SK-N-SH (cell line): ENCODE measurements around the gene PRKACB. TPM values are rescaled to one million over a fixed set of nuclear protein-coding genes. Genes with fewer than 3 reads are reported as not detected.

Source experiments
- CTCF ChIA-PET: fragments of 300-600, 350-600 bp; formaldehyde crosslinking; extraction: SDS; loops from one replicate; lab custom pipeline; 2021; lab: Yijun Ruan, JAX
- POLR2A ChIA-PET: fragments of 350-600 bp; sonication (Branson Sonifier 250); formaldehyde crosslinking; extraction: SDS; loops from one replicate; lab custom pipeline; 2020; ENCODE audit warnings: antibody characterized with exemption, inconsistent platforms; lab: Yijun Ruan, JAX
- DNase-seq: peaks from one replicate; pipeline ENCODE4 v3.0.0; 2012
- H2AFZ ChIP-seq: fragments of 200-600 bp; sonication (generic); 2 replicates; pipeline ENCODE4 v1.8.1; 2016; ENCODE audit warnings: antibody characterized with exemption, mild to moderate bottlenecking, low read depth
- H3F3A ChIP-seq: fragments of 200-600 bp; sonication (generic); replicated peaks from 2 replicates; pipeline ENCODE3; 2016; ENCODE audit warnings: antibody characterized with exemption, mild to moderate bottlenecking; ENCODE audit not compliant: insufficient read depth
- H3K27ac ChIP-seq, 2 experiments: fragments of 200-500 bp in 1 of 2; fragments of 200-600 bp in 1 of 2; sonication (Bioruptor generic) in 1 of 2; sonication (generic), shearing (Covaris generic) in 1 of 2; 2 replicates each; pipeline versions ENCODE4 v1.5.1 to v1.6.1; 2014 to 2016; ENCODE audit warnings: low read depth in 2 of 2, inconsistent platforms in 1 of 2, low read length in 1 of 2, mild to moderate bottlenecking in 1 of 2, mixed read lengths in 1 of 2
- H3K27me3 ChIP-seq: fragments of 200-600 bp; sonication (generic), shearing (Covaris generic); 2 replicates; pipeline ENCODE4 v1.6.1; 2016; ENCODE audit warnings: mixed run types; ENCODE audit not compliant: insufficient read depth
- H3K36me3 ChIP-seq, 2 experiments: fragments of 200-500 bp in 1 of 2; fragments of 200-600 bp in 1 of 2; sonication (Bioruptor generic) in 1 of 2; sonication (generic) in 1 of 2; replicated peaks in 1 of 2; 2 replicates each; pipeline versions ENCODE3 to v1.5.1; 2014 to 2016; ENCODE audit warnings: low read length in 1 of 2, mild to moderate bottlenecking in 1 of 2; ENCODE audit not compliant: insufficient read depth in 2 of 2, control insufficient read depth in 1 of 2
- H3K4me1 ChIP-seq, 2 experiments: fragments of 200-500 bp in 1 of 2; fragments of 200-600 bp in 1 of 2; sonication (Bioruptor generic) in 1 of 2; sonication (generic), shearing (Covaris generic) in 1 of 2; 2 replicates each; pipeline versions ENCODE4 v1.5.1 to v1.6.1; 2014 to 2016; ENCODE audit warnings: low read depth in 1 of 2, low read length in 1 of 2, mixed run types in 1 of 2; ENCODE audit not compliant: insufficient read depth in 2 of 2, control insufficient read depth in 1 of 2
- H3K4me2 ChIP-seq: fragments of 200-600 bp; sonication (generic), shearing (Covaris generic); 2 replicates; pipeline ENCODE4 v1.6.1; 2017; ENCODE audit warnings: mixed run types
- H3K4me3 ChIP-seq, 2 experiments: fragments of 200-500 bp in 1 of 2; fragments of 200-600 bp in 1 of 2; sonication (Bioruptor generic) in 1 of 2; sonication (generic), shearing (Covaris generic) in 1 of 2; 2 replicates each; pipeline versions ENCODE4 v1.5.1 to v1.8.1; 2014 to 2016; ENCODE audit warnings: low read depth in 2 of 2, inconsistent platforms in 1 of 2, low read length in 1 of 2, mild to moderate bottlenecking in 1 of 2, mixed read lengths in 1 of 2, moderate library complexity in 1 of 2
- H3K79me2 ChIP-seq: fragments of 200-600 bp; sonication (generic); 2 replicates; pipeline ENCODE4 v1.8.1; 2017; ENCODE audit warnings: mild to moderate bottlenecking; ENCODE audit not compliant: insufficient read depth
- H3K9ac ChIP-seq: fragments of 200-600 bp; sonication (generic); 2 replicates; pipeline ENCODE4 v1.6.1; 2017; ENCODE audit warnings: mixed run types
- H3K9me2 ChIP-seq: fragments of 200-600 bp; sonication (generic); 2 replicates; pipeline ENCODE4 v1.6.1; 2017; ENCODE audit warnings: mixed run types
- H3K9me3 ChIP-seq: fragments of 200-600 bp; sonication (generic); 2 replicates; pipeline ENCODE4 v1.6.1; 2017; ENCODE audit warnings: mixed run types, mild to moderate bottlenecking, moderate library complexity
- H4K20me1 ChIP-seq: fragments of 200-600 bp; sonication (generic); 2 replicates; pipeline ENCODE4 v1.6.1; 2017; ENCODE audit warnings: mild to moderate bottlenecking, mixed run types; ENCODE audit not compliant: insufficient read depth
- CHD2 ChIP-seq: fragments of 150-350 bp; IDR thresholded peaks from 2 replicates; pipeline ENCODE4 v1.6.1; 2018; ENCODE audit warnings: low read length; ENCODE audit not compliant: partially characterized antibody
- ELF1 ChIP-seq: IDR thresholded peaks from 2 replicates; pipeline ENCODE4 v1.4.0; 2012
- EP300 ChIP-seq, 2 experiments: IDR thresholded peaks; 2 replicates each; pipeline versions ENCODE4 v1.4.0 to v1.6.1; 2012; ENCODE audit warnings: borderline replicate concordance in 1 of 2, low read depth in 1 of 2, low read length in 1 of 2
- MEF2A ChIP-seq: IDR thresholded peaks from 2 replicates; pipeline ENCODE4 v1.4.0; 2012; ENCODE audit warnings: low read depth, borderline replicate concordance
- NFIC ChIP-seq: IDR thresholded peaks from 2 replicates; pipeline ENCODE4 v1.4.0; 2012; ENCODE audit warnings: borderline replicate concordance
- NRF1 ChIP-seq: IDR thresholded peaks from 2 replicates; pipeline ENCODE4 v1.6.1; 2012; ENCODE audit warnings: low read depth, mild to moderate bottlenecking, low read length
- PBX3 ChIP-seq: IDR thresholded peaks from 2 replicates; pipeline ENCODE4; 2012
- POLR2AphosphoS5 ChIP-seq: IDR thresholded peaks from 2 replicates; pipeline ENCODE4 v1.6.1; 2012; ENCODE audit warnings: low read depth, low read length
- RCOR1 ChIP-seq: fragments of 150-350 bp; IDR thresholded peaks from 2 replicates; pipeline ENCODE4 v1.6.1; 2017; ENCODE audit warnings: antibody characterized with exemption, low read length
- SIN3A ChIP-seq: IDR thresholded peaks from 2 replicates; pipeline ENCODE4 v1.6.1; 2012; ENCODE audit warnings: low read depth, mild to moderate bottlenecking, low read length, moderate library complexity, borderline replicate concordance
- SMC3 ChIP-seq: IDR thresholded peaks from 2 replicates; pipeline ENCODE4 v1.6.1; 2012; ENCODE audit warnings: low read depth, low read length, improper control_type of control experiment
- TAF1 ChIP-seq: IDR thresholded peaks from 2 replicates; pipeline ENCODE4 v1.6.1; 2012; ENCODE audit warnings: low read depth, mild to moderate bottlenecking, low read length, moderate library complexity, borderline replicate concordance
- USF1 ChIP-seq: IDR thresholded peaks from 2 replicates; pipeline ENCODE4 v1.4.0; 2012; ENCODE audit warnings: low read depth, borderline replicate concordance
- YY1 ChIP-seq: IDR thresholded peaks from 2 replicates; pipeline ENCODE4 v1.4.0; 2012; ENCODE audit warnings: low read depth, mild to moderate bottlenecking
- ZBTB33 ChIP-seq: IDR thresholded peaks from 2 replicates; pipeline ENCODE4 v1.4.0; 2012; ENCODE audit warnings: low read depth, borderline replicate concordance
- WGBS: methylation state at CpG from one replicate; pipeline ENCODE4 v1.1.6; 2017; ENCODE audit warnings: low lambda C conversion rate; 5-methylcytosine and 5-hydroxymethylcytosine counted together
- polyA plus RNA-seq, 3 experiments: library from polyadenylated mRNA; depleted of rRNA; stranded (reverse); fragments of >200 nt; gene quantifications; 2 replicates each; pipeline ENCODE4 v1.2.3, GENCODE V29; 2012
- TF ChIP-seq, protein P1 (sequence below): fragments of 200-600 bp; sonication (generic); IDR thresholded peaks from 2 replicates; pipeline ENCODE4 v1.6.1; 2017; ENCODE audit warnings: antibody characterized with exemption, mild to moderate bottlenecking, moderate library complexity
- TF ChIP-seq, protein P2 (sequence below): fragments of 150-350 bp; IDR thresholded peaks from 2 replicates; pipeline ENCODE4 v1.6.1; 2017; ENCODE audit warnings: antibody characterized with exemption, low read length, low read depth, borderline replicate concordance
- TF ChIP-seq, protein P3 (sequence below): IDR thresholded peaks from 2 replicates; pipeline ENCODE4 v1.4.0; 2012; ENCODE audit warnings: low read depth
- TF ChIP-seq, protein P4 (sequence below): fragments of 150-350 bp; IDR thresholded peaks from 2 replicates; pipeline ENCODE4 v1.6.1; 2016; ENCODE audit warnings: mild to moderate bottlenecking, low read depth, low read length

PRKACB gene
- polyA plus RNA-seq, 1 of the 3 experiments (the other 2 are of a cell fraction), result 7.5 TPM

GRCh38 chr1:84242641-84243040 is 98.6 kb downstream of the PRKACB start:
- no peak overlapping the region for H3K9ac ChIP-seq
- no peaks in the 10 kb centered on the region; a peak in 1 of 4 replicates for H3K4me1 ChIP-seq
- no peak overlapping the region for H2AFZ ChIP-seq
- CTCF ChIA-PET, result no interaction called here
- H3K27ac ChIP-seq, result no peak overlapping the region
- 83% methylated on average over 3 of the region's 3 CpGs for WGBS
- H3K4me2 ChIP-seq, result no peak overlapping the region
- H3K9me2 ChIP-seq, result no peaks in the 10 kb centered on the region
- peaks cover 8 to 15% of the 10 kb centered on the region in 2 experiments for H3K36me3 ChIP-seq
- POLR2A ChIA-PET, result no interaction called here
- no peaks in the 10 kb centered on the region for H3K9me3 ChIP-seq
- H3K4me3 ChIP-seq, result no peak overlapping the region
- no peaks in the 10 kb centered on the region for H3K27me3 ChIP-seq
- H4K20me1 ChIP-seq, result no peaks in the 10 kb centered on the region
- H3F3A ChIP-seq, result peaks cover 6% of the 10 kb centered on the region
- no peaks in the 10 kb centered on the region for H3K79me2 ChIP-seq
- TF ChIP-seq, protein P1, sequence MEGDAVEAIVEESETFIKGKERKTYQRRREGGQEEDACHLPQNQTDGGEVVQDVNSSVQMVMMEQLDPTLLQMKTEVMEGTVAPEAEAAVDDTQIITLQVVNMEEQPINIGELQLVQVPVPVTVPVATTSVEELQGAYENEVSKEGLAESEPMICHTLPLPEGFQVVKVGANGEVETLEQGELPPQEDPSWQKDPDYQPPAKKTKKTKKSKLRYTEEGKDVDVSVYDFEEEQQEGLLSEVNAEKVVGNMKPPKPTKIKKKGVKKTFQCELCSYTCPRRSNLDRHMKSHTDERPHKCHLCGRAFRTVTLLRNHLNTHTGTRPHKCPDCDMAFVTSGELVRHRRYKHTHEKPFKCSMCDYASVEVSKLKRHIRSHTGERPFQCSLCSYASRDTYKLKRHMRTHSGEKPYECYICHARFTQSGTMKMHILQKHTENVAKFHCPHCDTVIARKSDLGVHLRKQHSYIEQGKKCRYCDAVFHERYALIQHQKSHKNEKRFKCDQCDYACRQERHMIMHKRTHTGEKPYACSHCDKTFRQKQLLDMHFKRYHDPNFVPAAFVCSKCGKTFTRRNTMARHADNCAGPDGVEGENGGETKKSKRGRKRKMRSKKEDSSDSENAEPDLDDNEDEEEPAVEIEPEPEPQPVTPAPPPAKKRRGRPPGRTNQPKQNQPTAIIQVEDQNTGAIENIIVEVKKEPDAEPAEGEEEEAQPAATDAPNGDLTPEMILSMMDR, result no peak
- TF ChIP-seq NFIC, result no peak
- TF ChIP-seq TAF1, result no peak
- TF ChIP-seq, protein P2, sequence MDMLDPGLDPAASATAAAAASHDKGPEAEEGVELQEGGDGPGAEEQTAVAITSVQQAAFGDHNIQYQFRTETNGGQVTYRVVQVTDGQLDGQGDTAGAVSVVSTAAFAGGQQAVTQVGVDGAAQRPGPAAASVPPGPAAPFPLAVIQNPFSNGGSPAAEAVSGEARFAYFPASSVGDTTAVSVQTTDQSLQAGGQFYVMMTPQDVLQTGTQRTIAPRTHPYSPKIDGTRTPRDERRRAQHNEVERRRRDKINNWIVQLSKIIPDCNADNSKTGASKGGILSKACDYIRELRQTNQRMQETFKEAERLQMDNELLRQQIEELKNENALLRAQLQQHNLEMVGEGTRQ, result no peak
- no peak for TF ChIP-seq CHD2
- TF ChIP-seq NRF1, result no peak
- no peak for TF ChIP-seq ELF1
- no peak for TF ChIP-seq RCOR1
- TF ChIP-seq ZBTB33, result no peak
- TF ChIP-seq, protein P3, sequence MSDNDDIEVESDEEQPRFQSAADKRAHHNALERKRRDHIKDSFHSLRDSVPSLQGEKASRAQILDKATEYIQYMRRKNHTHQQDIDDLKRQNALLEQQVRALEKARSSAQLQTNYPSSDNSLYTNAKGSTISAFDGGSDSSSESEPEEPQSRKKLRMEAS, result no peak
- DNase-seq, result no peak

DNA sequence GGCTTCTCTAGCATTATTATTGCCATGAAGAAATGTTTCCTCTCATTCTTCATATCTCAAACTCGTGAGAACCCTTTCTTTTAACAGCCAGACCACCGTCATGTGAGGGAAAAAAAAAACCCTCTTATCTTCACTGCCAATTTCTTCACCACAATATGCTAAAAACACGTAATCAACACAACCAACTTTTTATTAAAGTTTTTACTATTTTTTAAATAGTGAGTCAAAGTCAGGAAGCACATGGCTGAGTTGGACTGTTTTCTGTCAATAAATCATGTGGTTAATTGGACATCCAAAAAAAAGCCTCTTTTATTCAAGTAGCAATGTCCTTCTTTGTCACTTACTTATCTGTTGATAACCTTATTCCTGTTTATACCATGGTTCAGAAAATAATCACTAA is 101.5 kb downstream of the PRKACB start:
- H3K9me3 ChIP-seq, result 0 out of 2 replicates have a peak, but pooled peaks cover 6% of the 10 kb centered on the region
- H3K27me3 ChIP-seq, result no peaks in the 10 kb centered on the region
- H3K4me1 ChIP-seq, result no peaks in the 10 kb centered on the region; a peak in 1 of 4 replicates
- H3K9ac ChIP-seq, result no peak overlapping the region
- no peak overlapping the region for H3K4me2 ChIP-seq
- WGBS, result 93% methylated on average over 3 of the region's 3 CpGs
- POLR2A ChIA-PET, result no interaction called here
- no peaks in the 10 kb centered on the region for H3K9me2 ChIP-seq
- TF ChIP-seq, protein P4, sequence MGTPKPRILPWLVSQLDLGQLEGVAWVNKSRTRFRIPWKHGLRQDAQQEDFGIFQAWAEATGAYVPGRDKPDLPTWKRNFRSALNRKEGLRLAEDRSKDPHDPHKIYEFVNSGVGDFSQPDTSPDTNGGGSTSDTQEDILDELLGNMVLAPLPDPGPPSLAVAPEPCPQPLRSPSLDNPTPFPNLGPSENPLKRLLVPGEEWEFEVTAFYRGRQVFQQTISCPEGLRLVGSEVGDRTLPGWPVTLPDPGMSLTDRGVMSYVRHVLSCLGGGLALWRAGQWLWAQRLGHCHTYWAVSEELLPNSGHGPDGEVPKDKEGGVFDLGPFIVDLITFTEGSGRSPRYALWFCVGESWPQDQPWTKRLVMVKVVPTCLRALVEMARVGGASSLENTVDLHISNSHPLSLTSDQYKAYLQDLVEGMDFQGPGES, result no peak
- TF ChIP-seq PBX3 (no peak), ELF1 (no peak), EP300 (IDR thresholded peaks at IDR 0.05; ENCODE audit: borderline replicate concordance in 1 of 2, low read depth in 1 of 2, low read length in 1 of 2) (no peak), SMC3 (no peak), TAF1 (no peak), SIN3A (no peak), YY1 (no peak), USF1 (no peak), MEF2A (no peak), NRF1 (no peak), POLR2AphosphoS5 (no peak)
- TF ChIP-seq, protein P3, result no peak
- H2AFZ ChIP-seq, result no peak overlapping the region
- no peak overlapping the region for H3K27ac ChIP-seq
- no peaks in the 10 kb centered on the region for H3K79me2 ChIP-seq
- H3K4me3 ChIP-seq, result no peak overlapping the region
- H4K20me1 ChIP-seq, result no peaks in the 10 kb centered on the region
- no peak for DNase-seq
- CTCF ChIA-PET, result no interaction called here
- H3F3A ChIP-seq, result peaks cover 6% of the 10 kb centered on the region
- H3K36me3 ChIP-seq, result peaks cover 0 to 6% of the 10 kb centered on the region in 2 experiments
